GM12878 (cell line): Measurements from ENCODE around the gene PCDHB14. TPM values are rescaled to one million over a fixed set of nuclear protein-coding genes. Genes with fewer than 3 reads are reported as not detected.
"Not testable (repeated sequence)": the region's sequence is repeated elsewhere in the genome, so short reads cannot be mapped to it uniquely, and the experiment has no call there.

Experiments
- ATAC-seq: fragments of 200-7000 bp; cut with Tn5 transposase; 3 replicates; pipeline ENCODE4 v1.9.1; 2020; ENCODE audit warnings: mild to moderate bottlenecking, moderate library complexity
- BruUV-seq: library from RNA; stranded (reverse); fragments of 400-500 nt; replicated peaks from 2 replicates; lab custom pipeline; 2021; lab: Mats Ljungman, UMichigan
- CTCF ChIA-PET: fragments of 300-600 bp; sonication (Branson Sonifier 250); formaldehyde crosslinking; extraction: SDS; loops from one replicate; lab custom pipeline; 2021; ENCODE audit warnings: inconsistent platforms; lab: Yijun Ruan, JAX
- POLR2A ChIA-PET: fragments of 350-600 bp; formaldehyde crosslinking; extraction: SDS; loops from one replicate; lab custom pipeline; 2021; ENCODE audit warnings: inconsistent platforms; lab: Charles Lee
- RAD21 ChIA-PET: fragments of 300-600 bp; sonication (Branson Sonifier 250); formaldehyde crosslinking; loops from one replicate; lab custom pipeline; 2023; ENCODE audit warnings: antibody characterized with exemption; ENCODE audit not compliant: unreplicated experiment; lab: Charles Lee
- SMC1A ChIA-PET: fragments of 300-600 bp; sonication (Branson Sonifier 250); formaldehyde crosslinking; loops from one replicate; lab custom pipeline; 2023; ENCODE audit not compliant: unreplicated experiment, uncharacterized antibody; lab: Charles Lee
- DNase-seq: peaks from one replicate; pipeline ENCODE4 v3.0.0-alpha.2; 2011; ENCODE audit warnings: low read depth, low spot score
- FAIRE-seq: peaks from 3 replicates; lab custom pipeline; 2011; peaks lifted over from hg19 to GRCh38; lab: Jason Lieb, UNC
- H2AFZ ChIP-seq: 2 replicates; pipeline ENCODE4 v1.6.0; 2011; ENCODE audit warnings: low read depth, low read length, control low read depth; ENCODE audit not compliant: control insufficient read depth
- H3K27ac ChIP-seq: 2 replicates; pipeline ENCODE4 v1.5.1; 2011; ENCODE audit warnings: control low read depth; ENCODE audit not compliant: control insufficient read depth, insufficient read depth
- H3K27me3 ChIP-seq, 2 experiments: replicated peaks in 1 of 2; 2 replicates each; pipeline versions ENCODE4 v1.6.0 to v1.6.1; 2011; ENCODE audit warnings: low read length in 1 of 2; ENCODE audit not compliant: control insufficient read depth in 2 of 2, insufficient read depth in 2 of 2
- H3K36me3 ChIP-seq, 2 experiments: 2 replicates each; pipeline ENCODE4 v1.5.1; 2011; ENCODE audit warnings: low read length in 1 of 2; ENCODE audit not compliant: control insufficient read depth in 2 of 2, insufficient read depth in 2 of 2
- H3K4me1 ChIP-seq: 2 replicates; pipeline ENCODE4 v1.6.1; 2011; ENCODE audit warnings: mild to moderate bottlenecking, low read length, moderate library complexity, mixed read lengths; ENCODE audit not compliant: control insufficient read depth, insufficient read depth
- H3K4me2 ChIP-seq: 2 replicates; pipeline ENCODE4 v1.6.0; 2011; ENCODE audit warnings: control low read depth; ENCODE audit not compliant: control insufficient read depth, insufficient read depth
- H3K4me3 ChIP-seq: fragments of 200-600 bp; sonication (generic); 2 replicates; pipeline ENCODE4 v1.5.1; 2016
- H3K79me2 ChIP-seq: 2 replicates; pipeline ENCODE4 v1.6.0; 2011; ENCODE audit warnings: low read length; ENCODE audit not compliant: control insufficient read depth, insufficient read depth
- H3K9ac ChIP-seq: 2 replicates; pipeline ENCODE4 v1.8.0; 2011; ENCODE audit warnings: low read length, control low read depth, mixed read lengths; ENCODE audit not compliant: control insufficient read depth, insufficient read depth
- H3K9me3 ChIP-seq: replicated peaks from 3 replicates; pipeline ENCODE4 v1.5.1; 2011; ENCODE audit warnings: mild to moderate bottlenecking, low read length; ENCODE audit not compliant: control insufficient read depth, insufficient read depth
- H4K20me1 ChIP-seq: 2 replicates; pipeline ENCODE4 v1.6.0; 2011; ENCODE audit not compliant: control insufficient read depth, insufficient read depth
- WGBS: methylation state at CpG from one replicate; pipeline ENCODE4 v1.1.6; 2016; ENCODE audit warnings: low lambda C conversion rate; ENCODE audit not compliant: insufficient replicate concordance, insufficient coverage; ENCODE audit errors: missing lambda C conversion rate; 5-methylcytosine and 5-hydroxymethylcytosine counted together
- in situ Hi-C: fragments of 300-500 bp; cut with MboI; formaldehyde crosslinking; loops from 9 replicates; pipeline ENCODE4 v1.14.3; 2018; ENCODE audit warnings: mixed read lengths
- intact Hi-C: fragments of 100-400 bp; cut with micrococcal nuclease; formaldehyde crosslinking; loops from one replicate; pipeline ENCODE4 v1.14.2; 2022; ENCODE audit not compliant: unreplicated experiment
- polyA plus RNA-seq, 11 experiments: library from polyadenylated mRNA; depleted of rRNA in 4 of 11; unstranded in 6 of 11; stranded (reverse) in 5 of 11; fragments of >200 nt; fragmentation: Nextera tagmentation in 4 of 11; fragmentation: Illumina TruSeq in 1 of 11; extraction: Ambion mirVana in 4 of 11; extraction: Trizol in 1 of 11; gene quantifications; 1 replicate in 1 of 11; 2 replicates in 10 of 11; pipeline versions ENCODE4 v1.2.1 to v1.2.3, GENCODE V29; 2011 to 2016; ENCODE audit warnings: inconsistent platforms in 2 of 11, missing spikeins in 2 of 11, low read depth in 1 of 11
- total RNA-seq, 4 experiments: library from RNA; depleted of rRNA in 3 of 4; stranded (reverse); fragments of >200 nt in 3 of 4; fragmentation: Illumina TruSeq in 1 of 4; extraction: Trizol in 1 of 4; gene quantifications; 2 replicates each; pipeline versions ENCODE4 v1.2.1 to v1.2.3, GENCODE V29; 2013 to 2021

Gene PCDHB14
- total and polyA plus RNA-seq, 10 of the 15 experiments (the other 5 are each of a cell fraction or from before 2014, with no cell fraction given): not detected

DNA sequence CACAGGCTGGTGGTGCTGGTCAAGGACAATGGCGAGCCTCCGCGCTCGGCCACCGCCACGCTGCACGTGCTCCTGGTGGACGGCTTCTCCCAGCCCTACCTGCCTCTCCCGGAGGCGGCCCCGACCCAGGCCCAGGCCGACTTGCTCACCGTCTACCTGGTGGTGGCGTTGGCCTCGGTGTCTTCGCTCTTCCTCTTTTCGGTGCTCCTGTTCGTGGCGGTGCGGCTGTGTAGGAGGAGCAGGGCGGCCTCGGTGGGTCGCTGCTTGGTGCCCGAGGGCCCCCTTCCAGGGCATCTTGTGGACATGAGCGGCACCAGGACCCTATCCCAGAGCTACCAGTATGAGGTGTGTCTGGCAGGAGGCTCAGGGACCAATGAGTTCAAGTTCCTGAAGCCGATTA is 7.1 kb upstream of the PCDHB14 start:
- intact Hi-C loops, BruUV-seq, CTCF ChIA-PET: not testable (repeated sequence)

DNA sequence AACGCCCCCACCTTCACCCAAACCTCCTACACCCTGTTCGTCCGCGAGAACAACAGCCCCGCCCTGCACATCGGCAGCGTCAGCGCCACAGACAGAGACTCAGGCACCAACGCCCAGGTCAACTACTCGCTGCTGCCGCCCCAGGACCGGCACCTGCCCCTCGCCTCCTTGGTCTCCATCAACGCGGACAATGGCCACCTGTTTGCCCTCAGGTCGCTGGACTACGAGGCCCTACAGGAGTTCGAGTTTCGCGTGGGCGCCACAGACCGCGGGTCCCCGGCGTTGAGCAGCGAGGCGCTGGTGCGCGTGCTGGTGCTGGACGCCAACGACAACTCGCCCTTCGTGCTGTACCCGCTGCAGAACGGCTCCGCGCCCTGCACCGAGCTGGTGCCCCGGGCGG is 1.7 kb downstream of the PCDHB14 start:
- intact Hi-C loops, H3K36me3 ChIP-seq, H3K4me1 ChIP-seq, ATAC-seq, H4K20me1 ChIP-seq, SMC1A ChIA-PET, H2AFZ ChIP-seq, FAIRE-seq, H3K27ac ChIP-seq, DNase-seq, H3K4me3 ChIP-seq, H3K9ac ChIP-seq, RAD21 ChIA-PET, H3K27me3 ChIP-seq, H3K9me3 ChIP-seq, BruUV-seq, H3K4me2 ChIP-seq, CTCF ChIA-PET, POLR2A ChIA-PET, H3K79me2 ChIP-seq: not testable (repeated sequence)
- in situ Hi-C loops: loop anchor here (25.0 kb wide), 1 partner anchor 337 kb away; no protein-coding TSS in a partner anchor
- 75% methylated on average over 24 of the region's 40 CpGs for WGBS

More for the DNA sequence above, 7.1 kb upstream of the PCDHB14 start:
- RAD21 ChIA-PET, H3K4me3 ChIP-seq, FAIRE-seq, H3K4me2 ChIP-seq, ATAC-seq, H2AFZ ChIP-seq, H3K79me2 ChIP-seq, H3K27me3 ChIP-seq, H3K36me3 ChIP-seq, H3K9me3 ChIP-seq, SMC1A ChIA-PET, H3K9ac ChIP-seq, H3K4me1 ChIP-seq, H4K20me1 ChIP-seq, POLR2A ChIA-PET, DNase-seq, H3K27ac ChIP-seq: not testable (repeated sequence)
- in situ Hi-C loops: loop anchor here (25.0 kb wide), 1 partner anchor 346 kb away; no protein-coding TSS in a partner anchor
- 76% methylated on average over 17 of the region's 26 CpGs for WGBS

DNA sequence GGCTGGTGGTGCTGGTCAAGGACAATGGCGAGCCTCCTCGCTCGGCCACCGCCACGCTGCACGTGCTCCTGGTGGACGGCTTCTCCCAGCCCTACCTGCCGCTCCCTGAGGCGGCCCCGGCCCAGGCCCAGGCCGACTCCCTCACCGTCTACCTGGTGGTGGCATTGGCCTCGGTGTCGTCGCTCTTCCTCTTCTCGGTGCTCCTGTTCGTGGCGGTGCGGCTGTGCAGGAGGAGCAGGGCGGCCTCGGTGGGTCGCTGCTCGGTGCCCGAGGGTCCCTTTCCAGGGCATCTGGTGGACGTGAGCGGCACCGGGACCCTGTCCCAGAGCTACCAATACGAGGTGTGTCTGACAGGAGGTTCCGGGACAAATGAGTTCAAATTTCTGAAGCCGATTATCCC is 2.3 kb downstream of the PCDHB14 start:
- H3K36me3 ChIP-seq, H3K9ac ChIP-seq, H3K9me3 ChIP-seq, H3K27ac ChIP-seq, H3K27me3 ChIP-seq, POLR2A ChIA-PET, ATAC-seq, H4K20me1 ChIP-seq, H2AFZ ChIP-seq, BruUV-seq, in situ Hi-C loops, CTCF ChIA-PET, DNase-seq, H3K4me3 ChIP-seq, RAD21 ChIA-PET, H3K4me1 ChIP-seq, intact Hi-C loops, H3K79me2 ChIP-seq, H3K4me2 ChIP-seq, SMC1A ChIA-PET, FAIRE-seq: not testable (repeated sequence)
- 78% methylated on average over 12 of the region's 30 CpGs for WGBS
